Upper lobe of left lung (tissue), 6 donors: ENCODE results near the gene PLCB4. TPM values are rescaled to one million over a fixed set of nuclear protein-coding genes. Genes with fewer than 3 reads are reported as not detected.

Experiments
- ATAC-seq, 2 donors: fragments of 200-7000 bp; cut with Tn5 transposase; one replicate each; pipeline ENCODE4 v1.9.1; 2022; ENCODE audit warnings: mild to moderate bottlenecking in 2 of 2, moderate library complexity in 2 of 2; ENCODE audit not compliant: low FRiP score in 2 of 2
- DNase-seq, 2 donors: peaks; one replicate each; pipeline ENCODE4 v3.0.0-alpha.2; 2019 to 2020
- H3K27ac ChIP-seq, 4 donors: fragments of 200-600 bp; sonication (generic); one replicate each; pipeline ENCODE4 v1.5.1; 2016 to 2019
- H3K27me3 ChIP-seq, 4 donors: fragments of 200-600 bp; sonication (generic); one replicate each; pipeline ENCODE4 v1.5.1; 2017 to 2019
- H3K36me3 ChIP-seq, 4 donors: fragments of 200-600 bp; sonication (generic); one replicate each; pipeline ENCODE4 v1.5.1; 2016 to 2019
- H3K4me1 ChIP-seq, 4 donors: fragments of 200-600 bp; sonication (generic); one replicate each; pipeline ENCODE4 v1.5.1; 2018 to 2019
- H3K4me3 ChIP-seq, 4 donors: fragments of 200-600 bp; sonication (generic); one replicate each; pipeline ENCODE4 v1.5.1; 2017 to 2019; ENCODE audit warnings: mild to moderate bottlenecking in 2 of 4, moderate library complexity in 1 of 4
- H3K9me3 ChIP-seq, 4 donors: fragments of 200-600 bp; sonication (generic); one replicate each; pipeline ENCODE4 v1.5.1; 2018 to 2019
- EP300 ChIP-seq, 4 donors: sonication (generic); formaldehyde crosslinking; IDR thresholded peaks; one replicate each; pipeline ENCODE4 v1.5.1; 2017; ENCODE audit warnings: antibody characterized with exemption in 4 of 4, control low read depth in 2 of 4
- POLR2A ChIP-seq, 4 donors: fragments of 450-650 bp; IDR thresholded peaks; one replicate each; pipeline ENCODE4 v1.5.1; 2016 to 2017; ENCODE audit warnings: antibody characterized with exemption in 4 of 4, mild to moderate bottlenecking in 2 of 4
- POLR2AphosphoS5 ChIP-seq, 2 donors: sonication (generic); formaldehyde crosslinking; IDR thresholded peaks; one replicate each; pipeline ENCODE4 v1.5.1; 2017; ENCODE audit warnings: antibody characterized with exemption in 2 of 2
- WGBS, 2 donors: methylation state at CpG; one replicate each; pipeline ENCODE4 v1.1.5; 2017 to 2018; 5-methylcytosine and 5-hydroxymethylcytosine counted together
- total RNA-seq, 6 donors: library from RNA; depleted of rRNA in 4 of 6; stranded (reverse); fragments of >200 nt in 4 of 6; gene quantifications; one replicate each; pipeline versions ENCODE4 v1.1.0 to v1.2.1, GENCODE V29; 2016 to 2021
- TF ChIP-seq, protein P1 (sequence below), 6 experiments: fragments of 450-650 bp in 4 of 6; fragments of 200-600 bp in 2 of 6; sonication (generic) in 2 of 6; IDR thresholded peaks; one replicate each; pipeline ENCODE4 v1.5.1; 2016 to 2019; ENCODE audit warnings: antibody characterized with exemption in 6 of 6
- donor health status: DM: no; HTN: no; CAD: no; lungs with moderate emphysema.
- donor health status: DM: no; HTN: yes; CAD: no; lungs with severe emphysema.

PLCB4 gene
- total RNA-seq, 6 donors from 2014 or later, result 5.7 to 15.2 (median 8.2) TPM

DNA sequence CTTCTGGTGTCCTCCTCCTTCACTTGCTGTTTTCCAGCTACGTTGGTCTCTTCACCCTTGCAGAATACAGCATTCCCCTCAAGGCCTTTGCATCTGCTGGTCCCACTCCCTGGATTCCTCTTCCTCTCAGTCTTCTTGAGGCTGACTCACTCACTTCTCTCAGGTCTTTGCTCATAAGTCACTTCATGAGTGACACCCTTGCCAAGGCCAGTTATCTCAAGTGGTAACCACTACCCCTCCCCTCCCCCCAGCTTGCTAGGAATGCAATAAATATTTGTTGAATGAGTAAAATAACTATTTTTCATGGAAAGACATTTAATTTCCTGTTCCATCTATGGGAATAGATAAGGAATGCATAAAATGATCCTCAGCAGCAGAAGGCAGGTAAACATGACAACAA lies 131.7 kb downstream of the PLCB4 start:
- Histone ChIP-seq H3K36me3 (no peaks in the 10 kb centered on the region), H3K27ac (no peak overlapping the region), H3K4me1 (peaks cover 0 to 6% (median 4%) of the 10 kb centered on the region in 4 donors), H3K27me3 (no peaks in the 10 kb centered on the region), H3K9me3 (no peaks in the 10 kb centered on the region), H3K4me3 (no peak overlapping the region)
- WGBS, 2 donors, result 53 to 66% methylated on average over 1 of the region's 1 CpG
- ATAC-seq, result no peak
- DNase-seq, result no peak
- no peak for TF ChIP-seq POLR2AphosphoS5 (IDR thresholded peaks at IDR 0.05)
- TF ChIP-seq EP300 (IDR thresholded peaks at IDR 0.05), result no peak
- TF ChIP-seq, protein P1, sequence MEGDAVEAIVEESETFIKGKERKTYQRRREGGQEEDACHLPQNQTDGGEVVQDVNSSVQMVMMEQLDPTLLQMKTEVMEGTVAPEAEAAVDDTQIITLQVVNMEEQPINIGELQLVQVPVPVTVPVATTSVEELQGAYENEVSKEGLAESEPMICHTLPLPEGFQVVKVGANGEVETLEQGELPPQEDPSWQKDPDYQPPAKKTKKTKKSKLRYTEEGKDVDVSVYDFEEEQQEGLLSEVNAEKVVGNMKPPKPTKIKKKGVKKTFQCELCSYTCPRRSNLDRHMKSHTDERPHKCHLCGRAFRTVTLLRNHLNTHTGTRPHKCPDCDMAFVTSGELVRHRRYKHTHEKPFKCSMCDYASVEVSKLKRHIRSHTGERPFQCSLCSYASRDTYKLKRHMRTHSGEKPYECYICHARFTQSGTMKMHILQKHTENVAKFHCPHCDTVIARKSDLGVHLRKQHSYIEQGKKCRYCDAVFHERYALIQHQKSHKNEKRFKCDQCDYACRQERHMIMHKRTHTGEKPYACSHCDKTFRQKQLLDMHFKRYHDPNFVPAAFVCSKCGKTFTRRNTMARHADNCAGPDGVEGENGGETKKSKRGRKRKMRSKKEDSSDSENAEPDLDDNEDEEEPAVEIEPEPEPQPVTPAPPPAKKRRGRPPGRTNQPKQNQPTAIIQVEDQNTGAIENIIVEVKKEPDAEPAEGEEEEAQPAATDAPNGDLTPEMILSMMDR (IDR thresholded peaks at IDR 0.05), result no peak
- TF ChIP-seq POLR2A (IDR thresholded peaks at IDR 0.05), result no peak

DNA sequence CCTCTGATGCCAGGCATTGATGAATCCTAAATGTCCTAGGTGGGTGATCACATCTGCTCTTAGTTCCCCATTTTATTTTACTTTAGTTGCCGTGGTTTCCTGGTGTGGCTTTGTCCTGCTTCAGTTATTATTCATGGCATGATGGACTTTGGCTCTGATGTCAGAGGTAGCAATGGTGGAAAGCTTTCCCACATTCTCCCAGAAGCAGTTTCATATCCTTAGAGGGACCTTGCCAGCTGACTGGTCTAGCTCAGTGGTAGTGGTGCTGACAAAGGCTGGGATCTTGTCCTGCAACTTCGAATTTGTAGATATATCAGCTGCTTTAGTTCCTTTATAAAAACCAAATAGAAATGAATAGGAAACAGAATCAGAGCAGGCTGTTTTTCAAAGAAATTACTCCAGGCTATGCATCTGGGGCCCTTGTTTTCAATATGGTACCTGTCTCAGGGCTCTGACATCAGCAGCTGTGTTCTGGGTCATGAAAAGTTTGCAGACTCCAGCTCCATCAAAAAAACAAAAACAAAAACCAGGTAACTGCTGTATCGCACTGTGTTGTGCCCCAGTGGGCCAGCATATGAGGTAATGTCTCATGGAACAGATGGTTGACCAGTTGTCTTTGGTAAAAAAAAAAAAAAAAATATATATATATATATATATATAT lies 133.7 kb downstream of the PLCB4 start:
- H3K36me3 ChIP-seq, result no peaks in the 10 kb centered on the region
- no peak for TF ChIP-seq EP300 (IDR thresholded peaks at IDR 0.05)
- TF ChIP-seq, protein P1 (IDR thresholded peaks at IDR 0.05), result no peak
- no peak for TF ChIP-seq POLR2AphosphoS5 (IDR thresholded peaks at IDR 0.05)
- TF ChIP-seq POLR2A (IDR thresholded peaks at IDR 0.05), result no peak
- H3K4me1 ChIP-seq, result peaks cover 0 to 6% (median 4%) of the 10 kb centered on the region in 4 donors
- DNase-seq, result no peak
- 75 to 80% methylated on average over 3 of the region's 3 CpGs for WGBS, 2 donors
- no peaks in the 10 kb centered on the region for H3K27me3 ChIP-seq
- H3K27ac ChIP-seq, result no peak overlapping the region
- no peak overlapping the region for H3K4me3 ChIP-seq
- ATAC-seq, result no peak
- H3K9me3 ChIP-seq, result no peaks in the 10 kb centered on the region

DNA sequence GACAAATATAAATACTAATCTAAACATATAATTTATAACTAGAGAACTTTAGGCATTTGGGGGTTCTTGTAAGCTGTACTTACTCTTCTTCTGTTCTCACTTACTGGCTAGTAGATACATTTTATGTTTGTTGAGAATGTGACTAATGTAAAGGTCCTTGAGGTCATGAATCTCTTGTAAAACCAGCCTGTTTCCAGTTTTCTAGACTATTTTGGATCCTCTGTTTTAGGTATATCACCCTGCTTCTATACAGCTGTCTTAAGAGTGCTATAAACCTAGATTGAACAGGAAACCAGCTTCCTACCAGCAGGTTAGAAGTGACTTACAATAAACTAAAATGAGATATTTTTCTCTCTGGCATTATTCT lies 134.2 kb downstream of the PLCB4 start:
- Histone ChIP-seq H3K27me3 (no peaks in the 10 kb centered on the region), H3K4me1 (peaks cover 0 to 6% (median 4%) of the 10 kb centered on the region in 4 donors), H3K36me3 (no peaks in the 10 kb centered on the region), H3K27ac (no peak overlapping the region), H3K4me3 (no peak overlapping the region), H3K9me3 (no peaks in the 10 kb centered on the region)
- DNase-seq (no peak), ATAC-seq (no peak)
- TF ChIP-seq POLR2AphosphoS5 (IDR thresholded peaks at IDR 0.05) (no peak), EP300 (IDR thresholded peaks at IDR 0.05) (no peak), POLR2A (IDR thresholded peaks at IDR 0.05) (no peak)
- TF ChIP-seq, protein P1 (IDR thresholded peaks at IDR 0.05), result no peak

DNA sequence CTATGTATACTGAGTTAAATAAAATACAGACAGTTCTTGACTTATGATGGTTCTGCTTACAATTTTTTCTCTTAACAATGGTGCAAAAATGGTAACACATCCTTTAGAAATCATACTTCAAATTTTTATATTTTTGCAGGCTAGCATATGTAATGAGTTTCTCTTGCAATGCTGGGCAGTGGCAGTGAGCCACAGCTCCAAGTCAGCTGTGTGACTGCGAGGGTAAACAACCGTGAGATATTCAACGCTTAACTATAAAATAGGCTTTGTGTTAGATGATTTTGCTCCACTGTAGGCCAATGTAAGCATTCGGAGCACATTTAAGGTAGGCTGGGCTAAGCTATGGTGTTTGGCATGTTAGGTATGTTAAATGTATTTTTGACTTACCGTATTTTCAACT lies 136.1 kb downstream of the PLCB4 start:
- DNase-seq (no peak), ATAC-seq (no peak)
- Histone ChIP-seq H3K36me3 (no peaks in the 10 kb centered on the region), H3K4me3 (no peak overlapping the region), H3K27ac (no peak overlapping the region), H3K9me3 (no peaks in the 10 kb centered on the region), H3K4me1 (peaks cover 0 to 6% (median 4%) of the 10 kb centered on the region in 4 donors), H3K27me3 (no peaks in the 10 kb centered on the region)
- 77 to 83% methylated on average over 5 of the region's 5 CpGs for WGBS, 2 donors
- no peak for TF ChIP-seq POLR2AphosphoS5 (IDR thresholded peaks at IDR 0.05)
- no peak for TF ChIP-seq EP300 (IDR thresholded peaks at IDR 0.05)
- TF ChIP-seq, protein P1 (IDR thresholded peaks at IDR 0.05), result no peak
- no peak for TF ChIP-seq POLR2A (IDR thresholded peaks at IDR 0.05)

GRCh38 chr20:9206486-9206885 lies 137.6 kb downstream of the PLCB4 start:
- no peaks in the 10 kb centered on the region for H3K4me1 ChIP-seq
- TF ChIP-seq POLR2AphosphoS5 (IDR thresholded peaks at IDR 0.05) (no peak), POLR2A (IDR thresholded peaks at IDR 0.05) (no peak)
- TF ChIP-seq, protein P1 (IDR thresholded peaks at IDR 0.05), result no peak

More at GRCh38 chr20:9206486-9206885, 137.6 kb downstream of the PLCB4 start:
- Histone ChIP-seq H3K27me3 (no peaks in the 10 kb centered on the region), H3K4me3 (no peak overlapping the region), H3K9me3 (no peaks in the 10 kb centered on the region), H3K27ac (no peak overlapping the region), H3K36me3 (no peaks in the 10 kb centered on the region)
- ATAC-seq (no peak), DNase-seq (no peak)
